Measurements from ENCODE around the gene CASTOR2. TPM values are rescaled to one million over a fixed set of nuclear protein-coding genes. Genes with fewer than 3 reads are reported as not detected.

CASTOR2 gene
- total and polyA plus RNA-seq, 2 of the 8 experiments (the other 6 are each of a cell fraction or from before 2014, with no cell fraction given) = 12.1 to 47.8 TPM

DNA sequence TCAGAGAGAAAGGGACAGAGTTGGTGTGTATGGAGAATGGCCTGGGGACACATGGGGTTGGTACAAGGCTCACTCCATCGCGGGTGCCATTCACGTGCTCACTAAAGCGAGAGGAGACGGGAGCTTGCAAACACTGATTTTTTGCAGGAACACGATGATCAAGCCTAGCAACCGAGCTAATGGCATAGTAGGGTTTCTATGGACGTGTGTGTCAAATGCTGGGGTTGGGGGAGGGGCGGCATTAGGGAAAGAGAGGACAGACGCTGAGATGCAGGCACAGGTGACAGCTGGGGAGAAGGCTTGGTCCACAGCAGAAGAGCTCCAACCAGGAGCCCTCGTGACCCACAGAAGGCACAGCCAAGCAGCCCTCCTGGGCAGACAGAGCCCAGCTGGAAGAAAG lies 75.2 kb downstream of the CASTOR2 start (continued):
- TF ChIP-seq, protein P1, sequence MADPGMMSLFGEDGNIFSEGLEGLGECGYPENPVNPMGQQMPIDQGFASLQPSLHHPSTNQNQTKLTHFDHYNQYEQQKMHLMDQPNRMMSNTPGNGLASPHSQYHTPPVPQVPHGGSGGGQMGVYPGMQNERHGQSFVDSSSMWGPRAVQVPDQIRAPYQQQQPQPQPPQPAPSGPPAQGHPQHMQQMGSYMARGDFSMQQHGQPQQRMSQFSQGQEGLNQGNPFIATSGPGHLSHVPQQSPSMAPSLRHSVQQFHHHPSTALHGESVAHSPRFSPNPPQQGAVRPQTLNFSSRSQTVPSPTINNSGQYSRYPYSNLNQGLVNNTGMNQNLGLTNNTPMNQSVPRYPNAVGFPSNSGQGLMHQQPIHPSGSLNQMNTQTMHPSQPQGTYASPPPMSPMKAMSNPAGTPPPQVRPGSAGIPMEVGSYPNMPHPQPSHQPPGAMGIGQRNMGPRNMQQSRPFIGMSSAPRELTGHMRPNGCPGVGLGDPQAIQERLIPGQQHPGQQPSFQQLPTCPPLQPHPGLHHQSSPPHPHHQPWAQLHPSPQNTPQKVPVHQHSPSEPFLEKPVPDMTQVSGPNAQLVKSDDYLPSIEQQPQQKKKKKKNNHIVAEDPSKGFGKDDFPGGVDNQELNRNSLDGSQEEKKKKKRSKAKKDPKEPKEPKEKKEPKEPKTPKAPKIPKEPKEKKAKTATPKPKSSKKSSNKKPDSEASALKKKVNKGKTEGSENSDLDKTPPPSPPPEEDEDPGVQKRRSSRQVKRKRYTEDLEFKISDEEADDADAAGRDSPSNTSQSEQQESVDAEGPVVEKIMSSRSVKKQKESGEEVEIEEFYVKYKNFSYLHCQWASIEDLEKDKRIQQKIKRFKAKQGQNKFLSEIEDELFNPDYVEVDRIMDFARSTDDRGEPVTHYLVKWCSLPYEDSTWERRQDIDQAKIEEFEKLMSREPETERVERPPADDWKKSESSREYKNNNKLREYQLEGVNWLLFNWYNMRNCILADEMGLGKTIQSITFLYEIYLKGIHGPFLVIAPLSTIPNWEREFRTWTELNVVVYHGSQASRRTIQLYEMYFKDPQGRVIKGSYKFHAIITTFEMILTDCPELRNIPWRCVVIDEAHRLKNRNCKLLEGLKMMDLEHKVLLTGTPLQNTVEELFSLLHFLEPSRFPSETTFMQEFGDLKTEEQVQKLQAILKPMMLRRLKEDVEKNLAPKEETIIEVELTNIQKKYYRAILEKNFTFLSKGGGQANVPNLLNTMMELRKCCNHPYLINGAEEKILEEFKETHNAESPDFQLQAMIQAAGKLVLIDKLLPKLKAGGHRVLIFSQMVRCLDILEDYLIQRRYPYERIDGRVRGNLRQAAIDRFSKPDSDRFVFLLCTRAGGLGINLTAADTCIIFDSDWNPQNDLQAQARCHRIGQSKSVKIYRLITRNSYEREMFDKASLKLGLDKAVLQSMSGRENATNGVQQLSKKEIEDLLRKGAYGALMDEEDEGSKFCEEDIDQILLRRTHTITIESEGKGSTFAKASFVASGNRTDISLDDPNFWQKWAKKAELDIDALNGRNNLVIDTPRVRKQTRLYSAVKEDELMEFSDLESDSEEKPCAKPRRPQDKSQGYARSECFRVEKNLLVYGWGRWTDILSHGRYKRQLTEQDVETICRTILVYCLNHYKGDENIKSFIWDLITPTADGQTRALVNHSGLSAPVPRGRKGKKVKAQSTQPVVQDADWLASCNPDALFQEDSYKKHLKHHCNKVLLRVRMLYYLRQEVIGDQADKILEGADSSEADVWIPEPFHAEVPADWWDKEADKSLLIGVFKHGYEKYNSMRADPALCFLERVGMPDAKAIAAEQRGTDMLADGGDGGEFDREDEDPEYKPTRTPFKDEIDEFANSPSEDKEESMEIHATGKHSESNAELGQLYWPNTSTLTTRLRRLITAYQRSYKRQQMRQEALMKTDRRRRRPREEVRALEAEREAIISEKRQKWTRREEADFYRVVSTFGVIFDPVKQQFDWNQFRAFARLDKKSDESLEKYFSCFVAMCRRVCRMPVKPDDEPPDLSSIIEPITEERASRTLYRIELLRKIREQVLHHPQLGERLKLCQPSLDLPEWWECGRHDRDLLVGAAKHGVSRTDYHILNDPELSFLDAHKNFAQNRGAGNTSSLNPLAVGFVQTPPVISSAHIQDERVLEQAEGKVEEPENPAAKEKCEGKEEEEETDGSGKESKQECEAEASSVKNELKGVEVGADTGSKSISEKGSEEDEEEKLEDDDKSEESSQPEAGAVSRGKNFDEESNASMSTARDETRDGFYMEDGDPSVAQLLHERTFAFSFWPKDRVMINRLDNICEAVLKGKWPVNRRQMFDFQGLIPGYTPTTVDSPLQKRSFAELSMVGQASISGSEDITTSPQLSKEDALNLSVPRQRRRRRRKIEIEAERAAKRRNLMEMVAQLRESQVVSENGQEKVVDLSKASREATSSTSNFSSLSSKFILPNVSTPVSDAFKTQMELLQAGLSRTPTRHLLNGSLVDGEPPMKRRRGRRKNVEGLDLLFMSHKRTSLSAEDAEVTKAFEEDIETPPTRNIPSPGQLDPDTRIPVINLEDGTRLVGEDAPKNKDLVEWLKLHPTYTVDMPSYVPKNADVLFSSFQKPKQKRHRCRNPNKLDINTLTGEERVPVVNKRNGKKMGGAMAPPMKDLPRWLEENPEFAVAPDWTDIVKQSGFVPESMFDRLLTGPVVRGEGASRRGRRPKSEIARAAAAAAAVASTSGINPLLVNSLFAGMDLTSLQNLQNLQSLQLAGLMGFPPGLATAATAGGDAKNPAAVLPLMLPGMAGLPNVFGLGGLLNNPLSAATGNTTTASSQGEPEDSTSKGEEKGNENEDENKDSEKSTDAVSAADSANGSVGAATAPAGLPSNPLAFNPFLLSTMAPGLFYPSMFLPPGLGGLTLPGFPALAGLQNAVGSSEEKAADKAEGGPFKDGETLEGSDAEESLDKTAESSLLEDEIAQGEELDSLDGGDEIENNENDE (IDR thresholded peaks at IDR 0.05; ENCODE audit: insufficient replicate concordance, low read length) = no peak
- TF ChIP-seq SP1 (IDR thresholded peaks at IDR 0.05; ENCODE audit: low read depth, low read length) (no peak), SIN3A (conservative IDR thresholded peaks at IDR 0.05 in 1 of 2, IDR thresholded peaks at IDR 0.05 in 1 of 2; ENCODE audit: low read depth in 1 of 2, low read length in 2 of 2) (no peak), CHD1 (IDR thresholded peaks at IDR 0.05; ENCODE audit: low read depth, low read length) (no peak), SRF (IDR thresholded peaks at IDR 0.05; ENCODE audit: low read depth, low read length) (no peak), BRCA1 (IDR thresholded peaks at IDR 0.05; ENCODE audit: low read depth, low read length) (no peak)
- TF ChIP-seq, protein P2, sequence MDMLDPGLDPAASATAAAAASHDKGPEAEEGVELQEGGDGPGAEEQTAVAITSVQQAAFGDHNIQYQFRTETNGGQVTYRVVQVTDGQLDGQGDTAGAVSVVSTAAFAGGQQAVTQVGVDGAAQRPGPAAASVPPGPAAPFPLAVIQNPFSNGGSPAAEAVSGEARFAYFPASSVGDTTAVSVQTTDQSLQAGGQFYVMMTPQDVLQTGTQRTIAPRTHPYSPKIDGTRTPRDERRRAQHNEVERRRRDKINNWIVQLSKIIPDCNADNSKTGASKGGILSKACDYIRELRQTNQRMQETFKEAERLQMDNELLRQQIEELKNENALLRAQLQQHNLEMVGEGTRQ (IDR thresholded peaks at IDR 0.05; ENCODE audit: low read length) = no peak
- TF ChIP-seq, protein P3, sequence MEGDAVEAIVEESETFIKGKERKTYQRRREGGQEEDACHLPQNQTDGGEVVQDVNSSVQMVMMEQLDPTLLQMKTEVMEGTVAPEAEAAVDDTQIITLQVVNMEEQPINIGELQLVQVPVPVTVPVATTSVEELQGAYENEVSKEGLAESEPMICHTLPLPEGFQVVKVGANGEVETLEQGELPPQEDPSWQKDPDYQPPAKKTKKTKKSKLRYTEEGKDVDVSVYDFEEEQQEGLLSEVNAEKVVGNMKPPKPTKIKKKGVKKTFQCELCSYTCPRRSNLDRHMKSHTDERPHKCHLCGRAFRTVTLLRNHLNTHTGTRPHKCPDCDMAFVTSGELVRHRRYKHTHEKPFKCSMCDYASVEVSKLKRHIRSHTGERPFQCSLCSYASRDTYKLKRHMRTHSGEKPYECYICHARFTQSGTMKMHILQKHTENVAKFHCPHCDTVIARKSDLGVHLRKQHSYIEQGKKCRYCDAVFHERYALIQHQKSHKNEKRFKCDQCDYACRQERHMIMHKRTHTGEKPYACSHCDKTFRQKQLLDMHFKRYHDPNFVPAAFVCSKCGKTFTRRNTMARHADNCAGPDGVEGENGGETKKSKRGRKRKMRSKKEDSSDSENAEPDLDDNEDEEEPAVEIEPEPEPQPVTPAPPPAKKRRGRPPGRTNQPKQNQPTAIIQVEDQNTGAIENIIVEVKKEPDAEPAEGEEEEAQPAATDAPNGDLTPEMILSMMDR (IDR thresholded peaks at IDR 0.05; ENCODE audit: control extremely low read depth in 1 of 3, insufficient read depth in 1 of 3, low read depth in 1 of 3, low read length in 3 of 3) = no peak
